ENCODE measurements around the gene PDE6G.
"Not testable (repeated sequence)": the region's sequence is repeated elsewhere in the genome, so short reads cannot be mapped to it uniquely, and the experiment has no call there.

Gene PDE6G

GRCh38 chr17:81635973-81636504 lies 20.3 kb downstream of the PDE6G start:
- peak in 1 of 58 donors; percentile 21 for DNase-seq

GRCh38 chr17:81635431-81635830 lies 20.9 kb downstream of the PDE6G start:
- DNase-seq, result no peak

- no peak for DNase-seq
Measured at GRCh38 chr17:81631482-81631881, 24.9 kb downstream of the PDE6G start.

- no peak for DNase-seq
Measured at GRCh38 chr17:81630274-81630673, 26.1 kb downstream of the PDE6G start.

GRCh38 chr17:81621494-81622130 lies 34.7 kb downstream of the PDE6G start:
- DNase-seq, result peak in 5 of 58 donors; percentile 13 to 74 (median 34)

- not testable (repeated sequence) for DNase-seq
Measured at GRCh38 chr17:81618307-81618706, 38.0 kb downstream of the PDE6G start.

- DNase-seq, result no peak
Measured at GRCh38 chr17:81616877-81617276, 39.5 kb downstream of the PDE6G start.

GRCh38 chr17:81615401-81615930 lies 40.9 kb downstream of the PDE6G start:
- no peak for DNase-seq

- no peak for DNase-seq
Measured at GRCh38 chr17:81612172-81612970, 44.0 kb downstream of the PDE6G start.

GRCh38 chr17:81609541-81610311 lies 46.6 kb downstream of the PDE6G start:
- DNase-seq, result peak in 1 of 58 donors; percentile 12

GRCh38 chr17:81608605-81609004 lies 47.7 kb downstream of the PDE6G start:
- DNase-seq, result no peak

- no peak for DNase-seq
Measured at GRCh38 chr17:81608082-81608481, 48.3 kb downstream of the PDE6G start.

GRCh38 chr17:81607431-81607830 lies 48.9 kb downstream of the PDE6G start:
- DNase-seq, result no peak

- no peak for DNase-seq
Measured at GRCh38 chr17:81603846-81604610, 52.3 kb downstream of the PDE6G start.

- DNase-seq, result peak in 10 of 58 donors; percentile 7 to 70 (median 20)
Measured at GRCh38 chr17:81601525-81602120, 54.7 kb downstream of the PDE6G start.

All from anterior cingulate cortex (tissue), 58 donors.